Subcutaneous adipose tissue (tissue), 4 donors: ENCODE measurements around the gene PCDHB3. TPM values are rescaled to one million over a fixed set of nuclear protein-coding genes. Genes with fewer than 3 reads are reported as not detected.

Source experiments
- total RNA-seq, 4 donors: library from RNA; depleted of rRNA; stranded (reverse); fragments of >200 nt; gene quantifications; one replicate each; pipeline ENCODE4 v1.1.0, GENCODE V29; 2016
- TF ChIP-seq, protein P1 (sequence below): fragments of 450-650 bp; IDR thresholded peaks from one replicate; pipeline ENCODE4 v1.5.1; 2016; ENCODE audit warnings: low read depth, mild to moderate bottlenecking, control low read depth, antibody characterized with exemption, moderate library complexity

PCDHB3 gene
- total RNA-seq, 4 donors from 2014 or later: 0.85 to 3.8 (median 2.4) TPM

DNA sequence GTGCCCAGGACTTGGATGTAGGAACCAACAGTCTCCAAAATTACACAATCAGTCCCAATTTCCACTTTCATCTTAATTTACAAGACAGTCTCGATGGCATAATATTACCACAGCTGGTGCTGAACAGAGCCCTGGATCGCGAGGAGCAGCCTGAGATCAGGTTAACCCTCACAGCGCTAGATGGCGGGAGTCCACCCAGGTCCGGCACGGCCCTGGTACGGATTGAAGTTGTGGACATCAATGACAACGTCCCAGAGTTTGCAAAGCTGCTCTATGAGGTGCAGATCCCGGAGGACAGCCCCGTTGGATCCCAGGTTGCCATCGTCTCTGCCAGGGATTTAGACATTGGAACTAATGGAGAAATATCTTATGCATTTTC, 5.0 kb upstream of the PCDHB3 start:
- TF ChIP-seq, protein P1, sequence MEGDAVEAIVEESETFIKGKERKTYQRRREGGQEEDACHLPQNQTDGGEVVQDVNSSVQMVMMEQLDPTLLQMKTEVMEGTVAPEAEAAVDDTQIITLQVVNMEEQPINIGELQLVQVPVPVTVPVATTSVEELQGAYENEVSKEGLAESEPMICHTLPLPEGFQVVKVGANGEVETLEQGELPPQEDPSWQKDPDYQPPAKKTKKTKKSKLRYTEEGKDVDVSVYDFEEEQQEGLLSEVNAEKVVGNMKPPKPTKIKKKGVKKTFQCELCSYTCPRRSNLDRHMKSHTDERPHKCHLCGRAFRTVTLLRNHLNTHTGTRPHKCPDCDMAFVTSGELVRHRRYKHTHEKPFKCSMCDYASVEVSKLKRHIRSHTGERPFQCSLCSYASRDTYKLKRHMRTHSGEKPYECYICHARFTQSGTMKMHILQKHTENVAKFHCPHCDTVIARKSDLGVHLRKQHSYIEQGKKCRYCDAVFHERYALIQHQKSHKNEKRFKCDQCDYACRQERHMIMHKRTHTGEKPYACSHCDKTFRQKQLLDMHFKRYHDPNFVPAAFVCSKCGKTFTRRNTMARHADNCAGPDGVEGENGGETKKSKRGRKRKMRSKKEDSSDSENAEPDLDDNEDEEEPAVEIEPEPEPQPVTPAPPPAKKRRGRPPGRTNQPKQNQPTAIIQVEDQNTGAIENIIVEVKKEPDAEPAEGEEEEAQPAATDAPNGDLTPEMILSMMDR: no peak

DNA sequence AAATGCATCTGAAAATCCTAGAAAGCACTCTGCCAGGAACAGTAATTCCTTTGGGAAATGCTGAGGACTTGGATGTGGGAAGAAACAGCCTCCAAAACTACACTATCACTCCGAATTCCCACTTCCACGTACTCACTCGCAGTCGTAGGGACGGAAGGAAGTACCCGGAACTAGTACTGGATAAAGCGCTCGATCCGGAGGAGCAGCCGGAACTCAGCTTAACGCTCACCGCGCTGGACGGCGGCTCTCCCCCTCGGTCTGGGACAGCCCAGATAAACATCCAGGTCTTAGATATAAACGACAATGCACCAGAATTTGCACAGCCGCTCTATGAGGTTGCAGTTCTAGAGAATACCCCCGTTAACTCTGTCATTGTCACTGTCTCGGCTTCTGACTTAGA, 786 bp downstream of the PCDHB3 start:
- TF ChIP-seq, protein P1: no peak

DNA sequence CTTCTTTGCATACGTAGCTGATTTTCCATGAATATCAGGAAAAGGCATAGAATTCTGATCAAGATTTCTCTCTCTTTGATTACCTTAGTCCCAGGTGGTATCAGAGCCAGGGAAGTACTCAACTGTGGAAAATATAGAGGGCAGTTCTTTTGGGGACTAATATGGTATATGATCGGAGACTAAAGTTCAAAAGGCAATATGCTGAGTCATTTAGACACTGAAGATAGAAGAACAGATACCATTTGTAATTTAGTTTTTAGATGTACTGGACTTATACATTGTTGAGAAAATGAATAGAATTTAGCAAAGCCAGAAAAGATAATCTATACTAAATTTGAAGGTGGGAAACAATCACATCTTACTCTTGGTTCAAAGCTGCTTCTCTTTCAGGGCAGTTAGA, 5.1 kb downstream of the PCDHB3 start:
- TF ChIP-seq, protein P1: no peak

DNA sequence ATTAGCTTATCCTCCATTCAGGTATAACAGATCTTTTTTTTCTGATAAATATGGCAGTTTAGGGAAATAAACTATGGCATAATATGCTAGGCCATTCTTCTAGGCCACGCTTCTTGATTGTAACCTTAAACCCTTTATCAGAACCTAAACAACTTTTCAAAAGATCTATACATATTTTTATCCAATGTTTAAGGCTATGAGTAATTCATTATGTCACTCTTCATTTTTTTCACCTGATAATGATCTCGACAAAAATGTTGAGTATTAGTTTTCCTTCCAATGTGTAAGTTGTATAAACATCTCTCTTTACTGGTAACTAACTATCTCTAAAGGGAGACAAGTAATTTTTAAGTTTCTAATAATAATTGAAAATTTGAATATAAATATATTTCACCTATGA, 19.0 kb downstream of the PCDHB3 start:
- TF ChIP-seq, protein P1: no peak

DNA sequence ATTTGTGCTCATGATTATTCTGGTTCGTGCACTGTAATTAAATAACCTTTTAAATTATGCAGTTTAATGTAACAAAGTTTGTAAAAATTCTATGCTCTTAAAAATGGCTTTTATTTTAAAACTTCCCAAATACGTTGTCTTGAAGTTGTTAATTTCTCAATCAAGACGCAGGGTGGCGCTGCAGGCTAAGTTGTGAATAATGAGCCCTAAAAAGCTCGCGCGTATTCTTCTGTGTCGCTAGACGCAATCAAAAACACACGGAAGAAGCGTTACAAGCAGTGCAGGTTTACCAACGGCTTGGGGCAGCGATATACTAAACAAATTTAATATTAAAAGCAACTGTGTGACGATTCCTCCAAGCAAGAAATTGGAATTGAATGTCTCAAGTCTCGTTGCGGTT, 21.3 kb downstream of the PCDHB3 start, which contains the start of gene PCDHB4:
Gene PCDHB4, plus strand, starts transcription at position 256 of the 400 bp plus-strand sequence. CDS start 181 bp downstream, outside the sequence.
- TF ChIP-seq, protein P1: no peak

DNA sequence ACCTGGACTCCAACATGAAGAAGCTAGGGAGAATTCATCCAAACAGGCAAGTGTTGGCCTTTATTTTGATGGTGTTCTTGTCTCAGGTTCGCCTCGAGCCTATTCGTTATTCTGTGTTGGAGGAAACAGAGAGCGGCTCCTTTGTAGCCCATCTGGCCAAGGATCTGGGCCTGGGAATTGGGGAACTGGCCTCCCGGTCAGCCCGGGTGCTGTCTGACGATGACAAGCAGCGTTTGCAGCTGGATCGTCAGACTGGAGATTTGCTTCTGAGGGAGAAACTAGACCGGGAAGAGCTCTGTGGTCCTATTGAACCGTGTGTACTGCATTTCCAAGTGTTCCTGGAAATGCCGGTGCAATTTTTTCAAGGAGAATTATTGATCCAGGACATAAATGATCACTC, 21.7 kb downstream of the PCDHB3 start:
- TF ChIP-seq, protein P1: no peak

DNA sequence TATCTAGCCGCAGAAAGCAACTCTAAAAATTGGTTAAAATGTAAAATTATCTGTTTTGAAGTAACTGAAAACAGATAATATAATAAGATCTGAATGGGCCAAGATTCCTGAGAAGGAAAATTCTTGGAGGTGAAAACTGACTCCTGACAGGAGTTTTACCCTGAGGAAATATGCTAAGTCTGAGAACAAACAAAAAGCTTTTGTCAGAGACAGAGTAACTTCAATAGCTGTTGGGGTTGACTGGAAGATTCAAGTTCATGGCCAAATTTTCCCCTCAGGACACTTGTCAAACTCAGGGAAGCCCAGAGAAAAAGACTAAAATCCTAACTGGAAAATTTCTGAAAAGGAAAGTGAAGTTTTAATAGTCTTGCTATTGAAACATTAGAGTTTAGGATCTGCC, 27.0 kb downstream of the PCDHB3 start:
- TF ChIP-seq, protein P1: no peak
